H9 (cell line): ENCODE measurements around the gene KRTAP1-3. TPM values are rescaled to one million over a fixed set of nuclear protein-coding genes. Genes with fewer than 3 reads are reported as not detected.

Experiments used
- DNase-seq: peaks from one replicate; pipeline ENCODE4 v3.0.0-alpha.2; 2017
- H2AFZ ChIP-seq: one replicate; pipeline ENCODE4 v1.6.1; 2013; ENCODE audit warnings: mild to moderate bottlenecking, low read length, control low read depth, moderate library complexity
- H2AK5ac ChIP-seq: 2 replicates; pipeline ENCODE4 v1.6.1; 2013; ENCODE audit warnings: low read length, control low read depth, mixed read lengths; ENCODE audit not compliant: insufficient read length
- H2BK120ac ChIP-seq: one replicate; pipeline ENCODE4 v1.6.1; 2013; ENCODE audit warnings: low read depth, mild to moderate bottlenecking, low read length, control low read depth, inconsistent platforms; ENCODE audit not compliant: poor library complexity, severe bottlenecking
- H2BK12ac ChIP-seq: 2 replicates; pipeline ENCODE4 v1.6.1; 2013; ENCODE audit warnings: low read length, control low read depth, mixed read lengths, low read depth; ENCODE audit not compliant: insufficient read length
- H2BK15ac ChIP-seq: 2 replicates; pipeline ENCODE4 v1.6.1; 2013; ENCODE audit warnings: low read depth, low read length, control low read depth
- H2BK20ac ChIP-seq: one replicate; pipeline ENCODE4 v1.6.1; 2013; ENCODE audit warnings: low read depth, mild to moderate bottlenecking, low read length, control low read depth, inconsistent platforms; ENCODE audit not compliant: poor library complexity, severe bottlenecking
- H2BK5ac ChIP-seq: 2 replicates; pipeline ENCODE4 v1.6.1; 2013; ENCODE audit warnings: low read length, control low read depth, mixed read lengths; ENCODE audit not compliant: insufficient read length
- H3K14ac ChIP-seq: 2 replicates; pipeline ENCODE4 v1.6.1; 2013; ENCODE audit warnings: low read length, control low read depth; ENCODE audit not compliant: insufficient read depth
- H3K18ac ChIP-seq: 2 replicates; pipeline ENCODE4 v1.6.1; 2013; ENCODE audit warnings: low read depth, mild to moderate bottlenecking, mixed read lengths, low read length, control low read depth; ENCODE audit not compliant: insufficient read length
- H3K23ac ChIP-seq: 2 replicates; pipeline ENCODE4 v1.6.1; 2013; ENCODE audit warnings: low read length, control low read depth, mixed read lengths, low read depth; ENCODE audit not compliant: insufficient read length
- H3K23me2 ChIP-seq: 2 replicates; pipeline ENCODE4 v1.6.1; 2013; ENCODE audit warnings: low read depth, mild to moderate bottlenecking, mixed read lengths, low read length, control low read depth; ENCODE audit not compliant: insufficient read length, poor library complexity, severe bottlenecking
- H3K27ac ChIP-seq: 2 replicates; pipeline ENCODE4 v1.5.1; 2013; ENCODE audit warnings: low read length, control low read depth, mixed read lengths, low read depth; ENCODE audit not compliant: insufficient read length
- H3K27me3 ChIP-seq: 2 replicates; pipeline ENCODE4 v1.6.1; 2013; ENCODE audit warnings: low read length, control low read depth, inconsistent platforms; ENCODE audit not compliant: insufficient read depth
- H3K4ac ChIP-seq: 2 replicates; pipeline ENCODE4 v1.6.1; 2013; ENCODE audit warnings: low read depth, mild to moderate bottlenecking, control low read depth, inconsistent platforms, low read length, moderate library complexity
- H3K4me1 ChIP-seq: 2 replicates; pipeline ENCODE4 v1.6.1; 2013; ENCODE audit warnings: low read length, control low read depth, inconsistent platforms; ENCODE audit not compliant: insufficient read depth
- H3K4me2 ChIP-seq: 2 replicates; pipeline ENCODE4 v1.6.1; 2013; ENCODE audit warnings: low read length, control low read depth, mixed read lengths; ENCODE audit not compliant: insufficient read length, insufficient read depth
- H3K56ac ChIP-seq: 2 replicates; pipeline ENCODE4 v1.6.1; 2013; ENCODE audit warnings: low read depth, mild to moderate bottlenecking, mixed read lengths, low read length, control low read depth; ENCODE audit not compliant: insufficient read length
- H3K79me1 ChIP-seq: 2 replicates; pipeline ENCODE4 v1.6.1; 2013; ENCODE audit warnings: low read depth, mild to moderate bottlenecking, moderate library complexity, low read length, control low read depth, inconsistent platforms; ENCODE audit not compliant: insufficient read depth, poor library complexity, severe bottlenecking
- H3K79me2 ChIP-seq: 2 replicates; pipeline ENCODE4 v1.6.1; 2013; ENCODE audit warnings: low read length, control low read depth, inconsistent platforms; ENCODE audit not compliant: insufficient read depth
- H3K9ac ChIP-seq: 2 replicates; pipeline ENCODE4 v1.6.1; 2013; ENCODE audit warnings: low read length, control low read depth, mixed read lengths; ENCODE audit not compliant: insufficient read length; ENCODE audit errors: extremely low read depth
- H3K9me3 ChIP-seq: one replicate; pipeline ENCODE4 v1.6.1; 2013; ENCODE audit warnings: low read depth, low read length, inconsistent platforms; ENCODE audit not compliant: control insufficient read depth
- H3T11ph ChIP-seq: one replicate; pipeline ENCODE4 v1.6.1; 2013; ENCODE audit warnings: mild to moderate bottlenecking, low read length, control low read depth, inconsistent platforms
- H4K20me1 ChIP-seq: one replicate; pipeline ENCODE4 v1.6.1; 2013; ENCODE audit not compliant: control insufficient read depth, insufficient read length, insufficient read depth
- H4K5ac ChIP-seq: 2 replicates; pipeline ENCODE4 v1.6.1; 2013; ENCODE audit warnings: low read depth, mild to moderate bottlenecking, mixed read lengths, low read length, control low read depth; ENCODE audit not compliant: insufficient read length
- H4K8ac ChIP-seq: replicated peaks from 2 replicates; pipeline ENCODE4 v1.6.1; 2013; ENCODE audit warnings: low read length, control low read depth, mixed read lengths, low read depth; ENCODE audit not compliant: insufficient read length
- H4K91ac ChIP-seq: 2 replicates; pipeline ENCODE4 v1.6.1; 2013; ENCODE audit warnings: low read depth, mild to moderate bottlenecking, moderate library complexity, mixed read lengths, low read length, control low read depth; ENCODE audit not compliant: insufficient read length
- H3K27ac Mint-ChIP-seq, 3 experiments: 2 replicates in 2 of 3; 3 replicates in 1 of 3; pipeline ENCODE4 v1.8.0; 2020 to 2021; ENCODE audit warnings: mixed read lengths in 3 of 3, mild to moderate bottlenecking in 1 of 3, moderate library complexity in 1 of 3
- H3K27me3 Mint-ChIP-seq: 2 replicates; pipeline ENCODE4 v1.8.0; 2021; ENCODE audit warnings: low read depth, mild to moderate bottlenecking, moderate library complexity, mixed read lengths
- H3K36me3 Mint-ChIP-seq, 3 experiments: 2 replicates in 2 of 3; 3 replicates in 1 of 3; pipeline ENCODE4 v1.8.0; 2020 to 2021; ENCODE audit warnings: low read depth in 3 of 3, mixed read lengths in 3 of 3; ENCODE audit not compliant: insufficient read depth in 1 of 3
- H3K4me1 Mint-ChIP-seq, 2 experiments: 2 replicates each; pipeline ENCODE4 v1.8.0; 2020; ENCODE audit warnings: mixed read lengths in 2 of 2
- H3K4me3 Mint-ChIP-seq, 2 experiments: 2 replicates in 1 of 2; 3 replicates in 1 of 2; pipeline ENCODE4 v1.8.0; 2020 to 2021; ENCODE audit warnings: mild to moderate bottlenecking in 2 of 2, mixed read lengths in 2 of 2, moderate library complexity in 1 of 2
- H3K9me3 Mint-ChIP-seq, 2 experiments: 2 replicates in 1 of 2; 3 replicates in 1 of 2; pipeline ENCODE4 v1.8.0; 2020; ENCODE audit warnings: mild to moderate bottlenecking in 2 of 2, mixed read lengths in 2 of 2, moderate library complexity in 1 of 2
- WGBS: extraction: QIAGEN DNeasy Blood & Tissue Kit; methylation state at CpG from one replicate; pipeline ENCODE4 v1.1.7; 2013; ENCODE audit warnings: missing lambda C conversion rate, low lambda C conversion rate, mixed read lengths; ENCODE audit not compliant: insufficient read length; ENCODE audit errors: extremely low coverage; 5-methylcytosine and 5-hydroxymethylcytosine counted together
- total RNA-seq: library from RNA; stranded (reverse); gene quantifications from 2 replicates; pipeline ENCODE4 v1.2.1, GENCODE V29; 2021
- TF ChIP-seq, protein P1 (sequence below): fragments of 200-600 bp; sonication (generic); conservative IDR thresholded peaks from 3 replicates; pipeline ENCODE4 v1.8.0; 2021; ENCODE audit warnings: antibody characterized with exemption, mild to moderate bottlenecking

Gene KRTAP1-3
- total RNA-seq, 1 experiment from 2014 or later, result not detected

DNA sequence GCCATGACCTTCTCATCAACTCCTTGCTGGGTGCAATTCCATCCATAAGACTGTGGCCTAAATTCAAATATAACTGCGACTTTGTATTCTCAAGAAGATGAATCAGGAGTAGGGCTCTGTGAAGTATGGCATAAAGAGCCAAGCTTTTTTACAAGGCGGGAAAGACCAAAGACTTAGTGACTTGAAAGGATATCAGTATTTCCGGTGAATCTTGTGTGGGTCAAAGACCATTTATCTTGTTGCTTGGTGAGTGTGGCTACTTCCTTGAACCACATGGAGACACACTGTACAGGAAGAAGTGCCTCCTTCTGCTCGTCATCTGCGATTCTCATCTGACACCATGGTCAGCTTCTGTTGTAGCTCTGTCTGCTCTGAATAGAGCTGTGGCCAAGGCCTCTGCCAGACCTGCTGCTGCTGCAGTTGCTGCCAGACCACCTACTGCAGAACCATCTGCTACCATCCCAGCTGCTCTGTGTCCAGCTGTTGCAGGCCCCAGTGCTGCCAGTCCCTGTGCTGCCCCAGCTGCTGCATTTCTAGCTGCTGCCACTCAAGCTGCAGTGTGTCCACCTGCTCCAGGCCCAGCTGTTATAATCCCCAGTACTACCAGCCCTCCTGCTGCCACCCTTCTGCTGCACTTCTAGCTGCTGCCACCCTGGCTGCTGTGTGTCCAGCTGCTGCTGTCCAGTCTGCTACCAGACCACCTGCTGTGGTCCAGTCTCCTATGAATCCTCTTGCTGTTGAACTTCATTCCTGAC, 37.1 kb upstream of the KRTAP1-3 start:
- no peaks in the 10 kb centered on the region for H3K23me2 ChIP-seq
- no peaks in the 10 kb centered on the region for H3K9me3 Mint-ChIP-seq
- H2AK5ac ChIP-seq, result no peak overlapping the region
- no peak overlapping the region for H2AFZ ChIP-seq
- no peak overlapping the region for H3K14ac ChIP-seq
- no peaks in the 10 kb centered on the region for H4K20me1 ChIP-seq
- no peak overlapping the region for H3K27ac ChIP-seq
- no peak overlapping the region for H3K27ac Mint-ChIP-seq
- TF ChIP-seq, protein P1, sequence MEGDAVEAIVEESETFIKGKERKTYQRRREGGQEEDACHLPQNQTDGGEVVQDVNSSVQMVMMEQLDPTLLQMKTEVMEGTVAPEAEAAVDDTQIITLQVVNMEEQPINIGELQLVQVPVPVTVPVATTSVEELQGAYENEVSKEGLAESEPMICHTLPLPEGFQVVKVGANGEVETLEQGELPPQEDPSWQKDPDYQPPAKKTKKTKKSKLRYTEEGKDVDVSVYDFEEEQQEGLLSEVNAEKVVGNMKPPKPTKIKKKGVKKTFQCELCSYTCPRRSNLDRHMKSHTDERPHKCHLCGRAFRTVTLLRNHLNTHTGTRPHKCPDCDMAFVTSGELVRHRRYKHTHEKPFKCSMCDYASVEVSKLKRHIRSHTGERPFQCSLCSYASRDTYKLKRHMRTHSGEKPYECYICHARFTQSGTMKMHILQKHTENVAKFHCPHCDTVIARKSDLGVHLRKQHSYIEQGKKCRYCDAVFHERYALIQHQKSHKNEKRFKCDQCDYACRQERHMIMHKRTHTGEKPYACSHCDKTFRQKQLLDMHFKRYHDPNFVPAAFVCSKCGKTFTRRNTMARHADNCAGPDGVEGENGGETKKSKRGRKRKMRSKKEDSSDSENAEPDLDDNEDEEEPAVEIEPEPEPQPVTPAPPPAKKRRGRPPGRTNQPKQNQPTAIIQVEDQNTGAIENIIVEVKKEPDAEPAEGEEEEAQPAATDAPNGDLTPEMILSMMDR, result no peak
- H3K27me3 Mint-ChIP-seq, result no peaks in the 10 kb centered on the region; the same call in none of the 2 replicates
- H3K9ac ChIP-seq, result no peak overlapping the region
- no peak for DNase-seq
- WGBS, result no CpG with 5 or more reads among the region's 5 CpGs
- H3K79me2 ChIP-seq, result no peaks in the 10 kb centered on the region
- no peak overlapping the region for H3K23ac ChIP-seq
- no peak overlapping the region for H2BK120ac ChIP-seq
- no peak overlapping the region for H2BK5ac ChIP-seq
- no peak overlapping the region for H3T11ph ChIP-seq
- no peak overlapping the region for H3K4ac ChIP-seq
- no peak overlapping the region for H4K5ac ChIP-seq
- no peak overlapping the region for H2BK12ac ChIP-seq
- H4K8ac ChIP-seq, result no peak overlapping the region
- H3K18ac ChIP-seq, result no peak overlapping the region
- H3K79me1 ChIP-seq, result no peaks in the 10 kb centered on the region
- no peaks in the 10 kb centered on the region for H3K27me3 ChIP-seq
- H3K36me3 Mint-ChIP-seq, result no peaks in the 10 kb centered on the region
- H2BK20ac ChIP-seq, result no peak overlapping the region
- no peaks in the 10 kb centered on the region for H3K4me1 ChIP-seq
- H3K9me3 ChIP-seq, result no peaks in the 10 kb centered on the region
- H3K4me3 Mint-ChIP-seq, result no peak overlapping the region
- no peaks in the 10 kb centered on the region for H3K4me1 Mint-ChIP-seq
- H4K91ac ChIP-seq, result no peak overlapping the region
- no peak overlapping the region for H2BK15ac ChIP-seq
- no peak overlapping the region for H3K56ac ChIP-seq
- H3K4me2 ChIP-seq, result no peak overlapping the region
